IMR-90 (cell line): ENCODE results near the gene FBXO17. TPM values are rescaled to one million over a fixed set of nuclear protein-coding genes. Genes with fewer than 3 reads are reported as not detected.

Experiments
- ATAC-seq: fragments of 200-7000 bp; cut with Tn5 transposase; 2 replicates; pipeline ENCODE4 v1.9.1; 2020; ENCODE audit warnings: low read depth, mild to moderate bottlenecking, moderate library complexity
- BruUV-seq: library from RNA; stranded (reverse); fragments of 400-500 nt; replicated peaks from 2 replicates; lab custom pipeline; 2021; lab: Mats Ljungman, UMichigan
- CTCF ChIA-PET: fragments of 300-600 bp; formaldehyde crosslinking; extraction: SDS; loops from one replicate; lab custom pipeline; 2021; ENCODE audit warnings: antibody characterized with exemption; lab: Yijun Ruan, JAX
- POLR2A ChIA-PET: fragments of 300-600 bp; sonication (Branson Sonifier 250); formaldehyde crosslinking; loops from one replicate; lab custom pipeline; 2022; ENCODE audit warnings: antibody characterized with exemption; ENCODE audit not compliant: unreplicated experiment; lab: Charles Lee
- DNase-seq: peaks from one replicate; pipeline ENCODE4 v3.0.0; 2013
- H2AFZ ChIP-seq: replicated peaks from 2 replicates; pipeline ENCODE3; 2013; ENCODE audit warnings: low read length, mild to moderate bottlenecking; ENCODE audit not compliant: poor library complexity
- H2AK5ac ChIP-seq: 2 replicates; pipeline ENCODE4 v1.6.1; 2013; ENCODE audit warnings: low read depth, low read length, inconsistent platforms
- H2AK9ac ChIP-seq: replicated peaks from 2 replicates; pipeline ENCODE3; 2013; ENCODE audit warnings: mild to moderate bottlenecking, low read depth, low read length, moderate library complexity; ENCODE audit not compliant: poor library complexity
- H2BK120ac ChIP-seq: 2 replicates; pipeline ENCODE4 v1.6.1; 2013; ENCODE audit warnings: low read depth, low read length, inconsistent platforms
- H2BK15ac ChIP-seq: 3 replicates; pipeline ENCODE4 v1.6.1; 2013; ENCODE audit warnings: low read depth, low read length, inconsistent platforms
- H2BK20ac ChIP-seq: 2 replicates; pipeline ENCODE4 v1.6.1; 2013; ENCODE audit warnings: low read depth, mild to moderate bottlenecking, inconsistent platforms, low read length, moderate library complexity
- H2BK5ac ChIP-seq: 2 replicates; pipeline ENCODE4 v1.6.1; 2013; ENCODE audit warnings: mild to moderate bottlenecking, low read depth, low read length, inconsistent platforms; ENCODE audit not compliant: poor library complexity, severe bottlenecking
- H3K14ac ChIP-seq: replicated peaks from 2 replicates; pipeline ENCODE4 v1.6.1; 2013; ENCODE audit warnings: low read depth, low read length, inconsistent platforms
- H3K18ac ChIP-seq: 2 replicates; pipeline ENCODE4 v1.6.1; 2013; ENCODE audit warnings: low read depth, low read length, control low read depth
- H3K23ac ChIP-seq: 2 replicates; pipeline ENCODE4 v1.6.1; 2013; ENCODE audit warnings: low read depth, low read length, inconsistent platforms
- H3K27ac ChIP-seq: 2 replicates; pipeline ENCODE4 v1.5.1; 2013; ENCODE audit warnings: mild to moderate bottlenecking, control low read depth, low read length; ENCODE audit not compliant: insufficient read depth
- H3K27me3 ChIP-seq: 2 replicates; pipeline ENCODE4 v1.6.1; 2013; ENCODE audit warnings: low read length; ENCODE audit not compliant: control insufficient read depth, insufficient read depth
- H3K36me3 ChIP-seq: 2 replicates; pipeline ENCODE4 v1.6.1; 2013; ENCODE audit warnings: low read length, mixed read lengths; ENCODE audit not compliant: control insufficient read depth, insufficient read depth
- H3K4ac ChIP-seq: 2 replicates; pipeline ENCODE4 v1.6.1; 2013; ENCODE audit warnings: low read depth, low read length, inconsistent platforms
- H3K4me1 ChIP-seq: 2 replicates; pipeline ENCODE4 v1.6.1; 2013; ENCODE audit warnings: low read length, mixed read lengths; ENCODE audit not compliant: control insufficient read depth, insufficient read depth
- H3K4me2 ChIP-seq: 2 replicates; pipeline ENCODE4 v1.6.1; 2013; ENCODE audit warnings: low read depth, mild to moderate bottlenecking, control low read depth, low read length, moderate library complexity
- H3K4me3 ChIP-seq: 2 replicates; pipeline ENCODE4 v1.5.1; 2013; ENCODE audit warnings: low read depth, mild to moderate bottlenecking, control low read depth, low read length, moderate library complexity; ENCODE audit not compliant: insufficient read depth
- H3K56ac ChIP-seq: 2 replicates; pipeline ENCODE4 v1.6.1; 2013; ENCODE audit warnings: low read length, inconsistent platforms; ENCODE audit not compliant: insufficient read depth; ENCODE audit errors: extremely low read depth
- H3K79me1 ChIP-seq, 2 experiments: 2 replicates each; pipeline ENCODE4 v1.6.1; 2013; ENCODE audit warnings: low read length in 2 of 2, inconsistent platforms in 1 of 2, low read depth in 1 of 2
- H3K9ac ChIP-seq: 2 replicates; pipeline ENCODE4 v1.6.1; 2013; ENCODE audit warnings: low read depth, low read length, control low read depth
- H3K9me1 ChIP-seq: 2 replicates; pipeline ENCODE4 v1.6.1; 2013; ENCODE audit warnings: low read length, inconsistent platforms; ENCODE audit not compliant: insufficient read depth
- H3K9me3 ChIP-seq: 2 replicates; pipeline ENCODE4 v1.6.1; 2013; ENCODE audit warnings: low read length; ENCODE audit not compliant: control insufficient read depth, insufficient read depth
- H4K20me1 ChIP-seq: 2 replicates; pipeline ENCODE4 v1.6.1; 2013; ENCODE audit warnings: low read length, inconsistent platforms; ENCODE audit not compliant: insufficient read depth
- H4K5ac ChIP-seq: 2 replicates; pipeline ENCODE4 v1.6.1; 2013; ENCODE audit warnings: mild to moderate bottlenecking, low read depth, low read length, control low read depth
- H4K8ac ChIP-seq, 2 experiments: 2 replicates each; pipeline ENCODE4 v1.6.1; 2013; ENCODE audit warnings: low read depth in 2 of 2, low read length in 2 of 2, control low read depth in 1 of 2, inconsistent platforms in 1 of 2
- H4K91ac ChIP-seq: 2 replicates; pipeline ENCODE4 v1.6.1; 2013; ENCODE audit warnings: low read depth, low read length, inconsistent platforms; ENCODE audit not compliant: insufficient read depth
- BHLHE40 ChIP-seq: fragments of 150-350 bp; IDR thresholded peaks from 2 replicates; pipeline ENCODE4 v1.6.1; 2016; ENCODE audit warnings: mild to moderate bottlenecking, low read depth, low read length
- CEBPB ChIP-seq: IDR thresholded peaks from 2 replicates; pipeline ENCODE4 v1.6.1; 2012; ENCODE audit warnings: low read depth, low read length, improper control_type of control experiment
- CTCF ChIP-seq: conservative IDR thresholded peaks from 2 replicates; pipeline ENCODE4 v1.5.1; 2012; ENCODE audit warnings: mild to moderate bottlenecking, low read depth, low read length, improper control_type of control experiment
- FOS ChIP-seq: fragments of 150-350 bp; IDR thresholded peaks from 2 replicates; pipeline ENCODE4 v1.6.1; 2016; ENCODE audit warnings: low read depth, low read length
- MXI1 ChIP-seq: IDR thresholded peaks from 2 replicates; pipeline ENCODE4 v1.6.1; 2012; ENCODE audit warnings: low read depth, mild to moderate bottlenecking, low read length, moderate library complexity, borderline replicate concordance
- NFE2L2 ChIP-seq: fragments of 150-350 bp; IDR thresholded peaks from 2 replicates; pipeline ENCODE4 v1.6.1; 2016; ENCODE audit warnings: low read depth, mild to moderate bottlenecking, low read length
- POLR2A ChIP-seq: IDR thresholded peaks from 2 replicates; pipeline ENCODE4 v1.6.1; 2012; ENCODE audit warnings: mild to moderate bottlenecking, low read depth, low read length
- RAD21 ChIP-seq: IDR thresholded peaks from 2 replicates; pipeline ENCODE4 v1.6.1; 2012; ENCODE audit warnings: low read length, improper control_type of control experiment
- RFX5 ChIP-seq: IDR thresholded peaks from 2 replicates; pipeline ENCODE4 v1.8.0; 2012; ENCODE audit warnings: low read depth, mild to moderate bottlenecking, low read length, moderate library complexity
- SMC3 ChIP-seq: fragments of 150-350 bp; IDR thresholded peaks from 2 replicates; pipeline ENCODE4 v1.6.1; 2016; ENCODE audit warnings: low read depth, mild to moderate bottlenecking, antibody characterized with exemption, low read length, moderate library complexity
- whole genome bisulfite sequencing, 2 experiments: methylation state at CpG; one replicate each; pipeline versions ENCODE4 v1.1.5 to v1.1.7; 2013; ENCODE audit warnings: missing lambda C conversion rate in 2 of 2; ENCODE audit not compliant: insufficient read length in 1 of 2; ENCODE audit errors: extremely low coverage in 2 of 2; 5-methylcytosine and 5-hydroxymethylcytosine counted together
- dilution Hi-C: fragments of 300-500 bp; cut with HindIII; formaldehyde crosslinking; loops from one replicate; pipeline ENCODE4 v1.14.3; 2018; ENCODE audit warnings: low sequenced_read_pairs; ENCODE audit not compliant: unreplicated experiment
- in situ Hi-C: fragments of 300-500 bp; cut with MboI; formaldehyde crosslinking; loops from 3 replicates; pipeline ENCODE4 v1.14.3; 2019; ENCODE audit warnings: low sequenced_read_pairs, inconsistent platforms, mixed read lengths
- intact Hi-C: fragments of 100-400 bp; cut with micrococcal nuclease; formaldehyde crosslinking; loops from 2 replicates; pipeline ENCODE4 v1.10.0; 2022
- polyA plus RNA-seq, 3 experiments: library from polyadenylated mRNA; depleted of rRNA; stranded (reverse); fragments of >200 nt; gene quantifications; 2 replicates each; pipeline ENCODE4 v1.2.3, GENCODE V29; 2012; ENCODE audit warnings: low replicate concordance in 1 of 3
- total RNA-seq: library from RNA; depleted of rRNA; stranded (reverse); fragments of >200 nt; gene quantifications from 2 replicates; pipeline ENCODE4 v1.2.3, GENCODE V29; 2012

Gene FBXO17
- total and polyA plus RNA-seq, 2 of the 4 experiments (the other 2 are of a cell fraction) = 10.8 to 20.7 TPM

GRCh38 chr19:38985262-38985661 is 9.7 kb upstream of the FBXO17 start:
- no TSS peak for BruUV-seq
- Histone ChIP-seq H3K9ac (no peak overlapping the region), H4K5ac (no peak overlapping the region), H3K18ac (no peak overlapping the region), H3K4me1 (no peaks in the 10 kb centered on the region; the same call in 1 of the 2 replicates), H3K4me3 (no peak overlapping the region), H3K4ac (no peak overlapping the region), H3K9me3 (peaks cover 8% of the 10 kb centered on the region), H3K9me1 (no peaks in the 10 kb centered on the region), H3K23ac (no peak overlapping the region), H3K56ac (no peak overlapping the region), H3K27ac (no peak overlapping the region), H2AFZ (no peak overlapping the region), H4K20me1 (no peaks in the 10 kb centered on the region; the same call in 1 of the 2 replicates), H2BK120ac (no peak overlapping the region), H4K8ac (no peak overlapping the region), H3K27me3 (peaks cover 2% of the 10 kb centered on the region; the same call in 1 of the 2 replicates), H2BK15ac (no peak overlapping the region), H3K79me1 (no peaks in the 10 kb centered on the region), H3K14ac (no peak overlapping the region), H3K36me3 (no peaks in the 10 kb centered on the region), H2AK5ac (no peak overlapping the region), H2AK9ac (no peak overlapping the region), H3K4me2 (no peak overlapping the region), H2BK20ac (no peak overlapping the region), H4K91ac (no peak overlapping the region), H2BK5ac (no peak overlapping the region)
- dilution Hi-C loops (no loop called here), intact Hi-C loops (no loop called here), in situ Hi-C loops (no loop called here)
- ChIA-PET CTCF (no interaction called here), POLR2A (no interaction called here)
- TF ChIP-seq FOS (no peak), MXI1 (no peak), SMC3 (no peak), RFX5 (no peak), POLR2A (no peak), CEBPB (no peak), CTCF (no peak), NFE2L2 (no peak), BHLHE40 (no peak), RAD21 (no peak)
- no peak for DNase-seq
- no CpG with 5 or more reads among the region's 1 CpG for WGBS, 2 experiments
- no peak for ATAC-seq
